Breast epithelium (tissue), 4 donors: Measurements from ENCODE around the gene GADD45G. TPM values are rescaled to one million over a fixed set of nuclear protein-coding genes. Genes with fewer than 3 reads are reported as not detected.

Source experiments
- DNase-seq, 2 donors: peaks; one replicate each; pipeline ENCODE4 v3.0.0-alpha.2; 2019; ENCODE audit warnings: low spot score in 2 of 2
- H3K27ac ChIP-seq, 2 donors: fragments of 200-600 bp; sonication (generic) in 1 of 2; one replicate each; pipeline ENCODE4 v1.5.1; 2016 to 2019; ENCODE audit warnings: mild to moderate bottlenecking in 1 of 2
- H3K27me3 ChIP-seq, 2 donors: fragments of 200-600 bp; sonication (generic) in 1 of 2; one replicate each; pipeline versions ENCODE4 v1.5.1 to v1.6.0; 2017 to 2019; ENCODE audit warnings: control low read depth in 1 of 2, mild to moderate bottlenecking in 1 of 2
- H3K36me3 ChIP-seq: fragments of 200-600 bp; one replicate; pipeline ENCODE4 v1.5.1; 2019
- H3K4me1 ChIP-seq, 2 donors: fragments of 200-600 bp; sonication (generic); one replicate each; pipeline ENCODE4 v1.5.1; 2016 to 2019; ENCODE audit warnings: control low read depth in 1 of 2
- H3K4me3 ChIP-seq, 3 donors: fragments of 200-600 bp; sonication (generic); 1 replicate in 2 of 3; 2 replicates in 1 of 3; pipeline ENCODE4 v1.5.1; 2016 to 2019; ENCODE audit warnings: mild to moderate bottlenecking in 3 of 3, moderate library complexity in 2 of 3
- H3K9me3 ChIP-seq, 2 donors: fragments of 200-600 bp; sonication (generic) in 1 of 2; one replicate each; pipeline ENCODE4 v1.5.1; 2016 to 2019; ENCODE audit warnings: control low read depth in 1 of 2
- CTCF ChIP-seq, 3 donors: fragments of 450-650 bp; IDR thresholded peaks; one replicate each; pipeline ENCODE4 v1.5.1; 2016 to 2017; ENCODE audit warnings: antibody characterized with exemption in 3 of 3, mild to moderate bottlenecking in 3 of 3, moderate library complexity in 3 of 3
- POLR2A ChIP-seq: fragments of 450-650 bp; IDR thresholded peaks from one replicate; pipeline ENCODE4 v1.6.1; 2016; ENCODE audit warnings: antibody characterized with exemption, mild to moderate bottlenecking, moderate library complexity
- POLR2AphosphoS5 ChIP-seq, 3 donors: sonication (generic); formaldehyde crosslinking; IDR thresholded peaks; one replicate each; pipeline ENCODE4 v1.6.1; 2017; ENCODE audit warnings: antibody characterized with exemption in 3 of 3
- intact Hi-C: fragments of 100-400 bp; cut with DNase I; formaldehyde crosslinking; loops from one replicate; pipeline ENCODE4 v1.15.1; 2023; ENCODE audit warnings: low total_unique reads
- total RNA-seq, 3 donors: library from RNA; depleted of rRNA; stranded (reverse); fragments of >200 nt; gene quantifications; one replicate each; pipeline ENCODE4 v1.1.0, GENCODE V29; 2016

GADD45G gene
- total RNA-seq, 3 donors from 2014 or later: 13.0 to 24.3 (median 15.8) TPM

- intact Hi-C loops: no loop called here
- Histone ChIP-seq H3K9me3 (no peaks in the 10 kb centered on the region), H3K4me1 (no peaks in the 10 kb centered on the region), H3K27me3 (peaks cover 0 to 6% of the 10 kb centered on the region in 2 donors), H3K36me3 (no peaks in the 10 kb centered on the region), H3K27ac (no peak overlapping the region), H3K4me3 (no peak overlapping the region)
- no peak for DNase-seq
- TF ChIP-seq CTCF (IDR thresholded peaks at IDR 0.05): no peak
- TF ChIP-seq POLR2AphosphoS5 (IDR thresholded peaks at IDR 0.05): no peak
- TF ChIP-seq POLR2A: no peak
Observed at GRCh38 chr9:89558948-89559347, 45.9 kb upstream of the GADD45G start.

- intact Hi-C loops: no loop called here
- Histone ChIP-seq H3K27me3 (peaks cover 0 to 6% of the 10 kb centered on the region in 2 donors), H3K36me3 (no peaks in the 10 kb centered on the region), H3K27ac (no peak overlapping the region), H3K9me3 (no peaks in the 10 kb centered on the region), H3K4me1 (no peaks in the 10 kb centered on the region), H3K4me3 (no peak overlapping the region)
- no peak for TF ChIP-seq POLR2AphosphoS5 (IDR thresholded peaks at IDR 0.05)
- TF ChIP-seq POLR2A: no peak
- no peak for TF ChIP-seq CTCF (IDR thresholded peaks at IDR 0.05)
- no peak for DNase-seq
Observed at GRCh38 chr9:89562186-89562814, 42.5 kb upstream of the GADD45G start.

- Histone ChIP-seq H3K4me3 (no peak overlapping the region), H3K27me3 (peaks cover 0 to 6% of the 10 kb centered on the region in 2 donors), H3K27ac (no peak overlapping the region), H3K36me3 (no peaks in the 10 kb centered on the region), H3K9me3 (no peaks in the 10 kb centered on the region), H3K4me1 (no peaks in the 10 kb centered on the region)
- DNase-seq: no peak
- intact Hi-C loops: no loop called here
- no peak for TF ChIP-seq CTCF (IDR thresholded peaks at IDR 0.05)
- no peak for TF ChIP-seq POLR2AphosphoS5 (IDR thresholded peaks at IDR 0.05)
- no peak for TF ChIP-seq POLR2A
Observed at GRCh38 chr9:89563571-89564345, 41.1 kb upstream of the GADD45G start.

- H3K27ac ChIP-seq: no peak overlapping the region
- intact Hi-C loops: no loop called here
- DNase-seq: no peak
- H3K27me3 ChIP-seq: no peaks in the 10 kb centered on the region
- TF ChIP-seq POLR2A: no peak
- no peak for TF ChIP-seq CTCF (IDR thresholded peaks at IDR 0.05)
- TF ChIP-seq POLR2AphosphoS5 (IDR thresholded peaks at IDR 0.05): no peak
- no peaks in the 10 kb centered on the region for H3K4me1 ChIP-seq
- H3K36me3 ChIP-seq: no peaks in the 10 kb centered on the region
- no peak overlapping the region for H3K4me3 ChIP-seq
- H3K9me3 ChIP-seq: no peaks in the 10 kb centered on the region
Observed at GRCh38 chr9:89564346-89564878, 40.4 kb upstream of the GADD45G start.

GRCh38 chr9:89567649-89568048, 37.2 kb upstream of the GADD45G start:
- Histone ChIP-seq H3K9me3 (no peaks in the 10 kb centered on the region), H3K36me3 (no peaks in the 10 kb centered on the region), H3K4me1 (no peaks in the 10 kb centered on the region), H3K4me3 (no peak overlapping the region), H3K27ac (no peak overlapping the region), H3K27me3 (peaks cover 0 to 4% of the 10 kb centered on the region in 2 donors)
- no peak for TF ChIP-seq POLR2A
- no peak for TF ChIP-seq CTCF (IDR thresholded peaks at IDR 0.05)
- no peak for TF ChIP-seq POLR2AphosphoS5 (IDR thresholded peaks at IDR 0.05)
- DNase-seq: no peak
- intact Hi-C loops: no loop called here
